HG03432 (cell line): ENCODE measurements around the gene CFAP299.
"Not testable (repeated sequence)": the region's sequence is repeated elsewhere in the genome, so short reads cannot be mapped to it uniquely, and the experiment has no call there.

ENCODE experiments used
- ATAC-seq: cut with Tn5 transposase; IDR thresholded peaks from one replicate; pipeline ENCODE4 v1.9.1; 2021; ENCODE audit warnings: mild to moderate bottlenecking, moderate library complexity; ENCODE audit not compliant: unreplicated experiment

The CFAP299 gene

GRCh38 chr4:80439294-80440061 lies 103.9 kb downstream of the CFAP299 start:
- ATAC-seq = not testable (repeated sequence)

- no peak for ATAC-seq
These were observed 110.7 kb downstream of the CFAP299 start for GRCh38 chr4:80446248-80446647.

DNA sequence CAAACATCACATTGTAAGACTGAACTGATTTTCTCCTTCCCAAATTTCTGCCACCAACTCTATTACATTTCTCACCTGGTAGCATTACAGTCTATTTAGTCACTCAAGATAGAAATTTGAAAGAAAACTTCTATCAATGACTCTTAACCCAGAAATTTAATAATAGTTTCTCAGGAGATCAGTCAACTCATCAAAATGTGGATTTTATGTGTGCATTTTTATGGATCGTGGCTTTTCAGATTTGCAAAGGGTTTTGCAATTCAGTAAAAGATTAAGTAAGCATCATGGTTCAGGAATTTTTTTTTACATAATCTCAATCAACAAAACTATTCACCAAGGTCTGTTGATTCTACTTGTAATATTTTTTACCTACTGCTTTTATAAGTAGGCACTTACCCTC lies 111.1 kb downstream of the CFAP299 start:
- no peak for ATAC-seq

DNA sequence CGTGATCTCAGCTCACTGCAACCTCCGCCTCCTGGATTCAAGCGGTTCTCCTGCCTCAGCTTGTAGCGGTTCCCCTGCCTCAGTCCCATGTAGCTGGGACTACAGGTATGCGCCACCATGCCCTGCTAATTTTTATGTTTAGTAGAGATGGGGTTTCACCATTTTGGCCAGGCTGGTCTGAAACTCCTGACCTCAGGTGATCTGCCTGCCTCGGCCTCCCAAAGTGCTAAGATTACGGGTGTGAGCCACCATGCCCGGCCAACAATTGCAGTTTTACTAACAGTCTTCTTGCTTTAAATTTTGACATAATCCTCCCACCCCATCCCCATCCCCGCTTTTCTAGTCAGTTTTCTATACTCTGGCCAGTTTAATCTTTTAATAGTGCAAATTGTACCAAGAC lies 112.0 kb downstream of the CFAP299 start:
- no peak for ATAC-seq

- no peak for ATAC-seq
These were observed 112.5 kb downstream of the CFAP299 start for GRCh38 chr4:80448056-80448455.

GRCh38 chr4:80452055-80452454 lies 116.5 kb downstream of the CFAP299 start:
- no peak for ATAC-seq

GRCh38 chr4:80452768-80453167 lies 117.2 kb downstream of the CFAP299 start:
- no peak for ATAC-seq

- ATAC-seq = no peak
These were observed 118.5 kb downstream of the CFAP299 start for GRCh38 chr4:80454040-80454439.

DNA sequence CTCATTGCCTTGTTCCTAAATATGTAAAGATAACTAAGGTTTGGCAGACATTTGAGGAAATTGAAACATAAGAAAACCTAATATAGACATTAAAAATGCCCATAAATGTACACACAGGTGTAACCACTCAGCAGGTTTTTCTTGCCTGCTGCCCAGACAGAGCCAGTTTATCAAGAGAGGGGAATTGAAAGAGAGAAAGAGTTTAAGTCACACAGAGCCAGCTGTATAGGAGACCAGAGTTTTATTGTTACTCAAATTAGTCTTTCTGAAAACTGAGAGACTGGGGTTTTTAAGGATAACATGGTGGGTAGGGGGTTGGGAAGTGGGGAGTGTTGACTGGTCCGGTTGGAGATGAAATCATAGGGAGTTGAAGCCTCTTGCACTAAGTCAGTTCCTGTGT lies 119.0 kb downstream of the CFAP299 start:
- ATAC-seq = no peak

GRCh38 chr4:80459918-80460473 lies 124.5 kb downstream of the CFAP299 start:
- no peak for ATAC-seq

DNA sequence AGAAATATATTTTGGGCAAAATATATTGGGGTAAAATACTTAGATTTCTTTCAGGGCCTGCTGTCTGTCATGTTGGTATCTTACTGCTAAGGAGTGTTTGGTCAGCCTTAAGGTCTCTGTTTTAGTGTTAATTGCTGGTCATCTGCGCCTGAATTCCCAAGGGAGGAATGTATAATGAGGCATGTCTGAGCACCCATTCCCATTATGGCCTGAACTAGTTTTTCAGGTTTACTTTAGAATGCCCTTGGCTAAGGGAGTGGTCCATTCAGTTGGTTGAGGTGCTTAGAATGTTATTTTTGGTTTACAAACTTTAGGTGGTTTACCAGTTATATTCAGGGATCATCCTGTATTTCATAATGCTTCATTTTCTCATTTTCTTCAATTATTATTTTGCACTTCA lies 125.9 kb downstream of the CFAP299 start:
- ATAC-seq = no peak

DNA sequence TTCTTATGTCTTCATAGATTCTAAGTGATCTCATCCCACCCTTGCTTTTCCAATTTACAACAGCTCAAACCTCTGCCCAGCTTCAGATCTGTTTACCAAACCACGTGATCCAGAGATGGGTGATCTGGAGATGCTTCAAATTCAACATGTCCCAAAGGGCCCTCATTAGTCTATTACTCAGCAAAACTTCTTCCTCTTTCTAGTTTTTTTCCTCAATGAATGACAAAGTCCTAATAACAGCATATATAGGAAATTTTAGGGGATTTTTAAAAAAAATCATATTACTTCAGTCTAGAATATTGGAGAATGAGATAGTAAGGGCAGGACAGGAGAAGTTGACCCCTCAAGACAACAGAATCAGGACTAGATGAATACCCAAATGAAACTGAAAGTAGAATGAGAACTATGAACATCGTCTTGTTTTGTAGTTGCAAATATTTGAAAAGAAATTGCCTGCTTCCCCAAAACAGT lies 127.1 kb downstream of the CFAP299 start:
- ATAC-seq = peak; percentile 72

DNA sequence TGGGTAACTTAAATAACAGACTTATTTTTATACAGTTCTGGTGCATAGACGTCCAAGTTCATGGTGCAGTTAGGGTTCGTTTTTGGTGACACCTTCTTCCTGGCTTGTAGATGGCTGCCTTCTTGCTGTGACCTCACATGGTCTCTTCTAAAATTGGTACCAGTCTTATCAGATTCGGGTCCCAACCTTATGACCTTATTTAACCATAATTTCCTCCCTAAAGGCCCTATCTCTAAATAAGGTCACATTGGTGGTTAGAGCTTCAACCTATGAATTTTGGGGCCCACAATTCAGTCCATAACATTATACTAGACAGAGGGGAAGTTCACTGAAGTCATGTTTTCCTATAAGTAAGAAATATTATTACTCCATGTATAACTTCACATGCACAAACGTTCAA lies 128.0 kb downstream of the CFAP299 start:
- no peak for ATAC-seq

- ATAC-seq = no peak
These were observed 129.7 kb downstream of the CFAP299 start for GRCh38 chr4:80465238-80465637.

- ATAC-seq = no peak
These were observed 130.2 kb downstream of the CFAP299 start for GRCh38 chr4:80465736-80466135.

DNA sequence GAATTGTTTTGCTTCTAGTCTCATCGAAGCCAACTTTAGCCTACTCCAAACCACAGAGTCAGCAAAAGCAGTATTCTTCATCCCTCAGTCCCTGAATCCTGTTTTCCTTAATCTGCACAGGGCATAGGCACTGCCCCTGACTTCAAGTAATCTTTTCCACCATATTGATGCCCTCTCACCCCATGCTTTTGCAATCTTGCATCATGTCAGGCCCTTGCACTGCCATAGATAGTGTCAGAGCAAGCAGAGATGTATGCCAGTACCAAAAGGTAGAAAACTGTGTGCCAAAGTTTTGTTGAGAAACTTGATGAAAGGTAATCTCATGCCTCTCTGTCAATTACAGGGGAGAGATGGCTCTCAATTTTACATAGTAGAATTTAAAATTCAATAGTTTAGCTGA lies 131.1 kb downstream of the CFAP299 start:
- ATAC-seq = no peak

DNA sequence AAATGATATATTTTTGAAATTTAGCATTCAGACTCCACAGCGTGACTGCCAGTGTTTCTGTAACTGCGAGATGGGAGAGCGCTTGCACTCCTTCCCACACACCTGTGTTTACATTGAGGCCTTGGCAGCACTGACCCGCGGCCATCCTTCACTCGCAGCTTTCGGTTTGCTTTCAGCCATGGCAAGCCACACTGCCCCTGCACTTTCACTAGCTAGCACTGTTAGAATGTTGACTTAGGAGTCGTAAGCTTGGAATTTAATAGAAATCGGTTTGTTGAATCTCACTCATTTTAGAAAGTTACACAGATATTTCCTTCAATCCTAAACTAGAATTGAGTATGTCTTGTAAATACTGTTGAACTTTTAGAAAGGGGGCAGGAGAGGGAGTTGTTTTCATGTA lies 136.2 kb downstream of the CFAP299 start:
- ATAC-seq = peak; percentile 59

DNA sequence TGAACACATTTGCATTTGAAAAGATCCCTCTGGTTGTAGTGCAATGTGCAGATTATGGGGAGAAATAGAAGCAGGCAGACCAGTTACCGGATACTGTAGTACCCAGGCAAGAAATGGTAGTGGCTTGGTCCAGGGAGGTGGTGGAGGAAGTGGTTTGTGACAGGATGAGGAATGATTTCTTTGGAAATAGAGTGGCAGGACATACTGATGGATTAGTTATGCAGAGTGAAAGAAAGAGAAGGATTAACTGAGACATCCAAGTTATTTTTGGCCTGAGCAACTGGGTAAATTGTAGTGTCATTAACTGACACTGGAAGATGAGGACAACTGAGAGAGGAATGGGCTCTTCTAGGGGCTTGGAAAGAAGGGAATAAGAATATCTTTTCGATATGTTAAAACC lies 139.7 kb downstream of the CFAP299 start:
- no peak for ATAC-seq

DNA sequence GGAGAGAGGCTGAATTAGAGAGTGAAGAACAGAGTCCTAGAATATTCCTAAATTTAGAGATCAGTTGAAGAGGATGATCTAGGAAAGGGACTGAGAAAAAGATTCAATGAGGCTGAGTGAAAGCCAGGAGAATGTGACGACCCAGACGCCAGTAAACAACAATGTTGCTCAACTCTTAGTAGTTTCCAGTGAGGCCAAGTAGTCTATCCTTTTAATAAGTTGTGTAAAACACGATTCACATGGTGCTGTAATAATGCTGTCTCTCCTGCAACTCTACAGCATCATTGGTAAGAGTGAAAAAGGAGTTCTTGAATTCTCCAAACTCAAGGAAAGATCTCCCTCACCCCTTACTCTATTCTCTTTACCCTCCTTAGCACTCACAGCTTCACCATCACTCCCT lies 140.3 kb downstream of the CFAP299 start:
- ATAC-seq = no peak

DNA sequence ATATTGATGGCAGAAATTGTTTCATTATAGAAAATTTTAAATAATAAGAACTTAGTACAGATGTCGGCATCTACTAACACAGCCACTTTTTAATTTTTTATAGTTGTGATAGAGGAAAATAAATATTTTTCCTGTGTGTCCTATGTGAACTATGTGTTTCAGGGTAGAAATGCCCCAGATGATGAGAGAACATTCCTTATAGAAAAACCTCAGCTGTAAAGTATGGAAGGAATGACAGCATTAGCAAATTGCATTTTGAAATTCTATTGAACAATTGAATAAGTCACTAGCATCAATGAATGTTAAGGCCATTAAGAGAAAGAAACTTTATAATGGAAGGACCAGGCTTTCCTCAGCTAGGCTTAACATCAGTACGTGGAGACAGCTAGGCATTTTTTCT lies 149.2 kb downstream of the CFAP299 start:
- no peak for ATAC-seq

GRCh38 chr4:80486603-80487002 lies 151.1 kb downstream of the CFAP299 start:
- no peak for ATAC-seq

GRCh38 chr4:80489798-80490197 lies 154.3 kb downstream of the CFAP299 start:
- no peak for ATAC-seq

DNA sequence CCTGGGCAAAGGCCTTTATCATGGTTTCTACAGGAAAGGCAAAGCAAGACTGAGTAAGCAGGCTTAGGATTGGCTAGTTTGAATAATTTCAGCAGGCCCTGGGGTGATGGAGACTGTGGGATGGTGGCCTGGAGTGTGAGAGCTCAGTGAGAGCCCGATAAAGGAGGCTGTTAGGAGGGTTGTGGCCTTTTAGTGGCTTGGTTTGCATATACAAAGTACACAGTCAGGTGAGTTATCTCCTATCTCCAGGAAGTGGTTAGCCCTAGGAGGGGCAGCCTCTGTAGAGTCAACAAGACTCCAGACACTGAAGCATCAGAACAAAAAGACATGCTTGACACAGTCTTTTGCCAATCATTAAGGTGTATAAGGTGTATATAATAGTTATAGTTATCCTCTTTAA lies 157.2 kb downstream of the CFAP299 start:
- peak; percentile 62 for ATAC-seq
